Jurkat, Clone E6-1 (cell line): ENCODE results near the gene XPOT.

Experiments
- DNase-seq: peaks from one replicate; pipeline ENCODE4 v3.0.0-alpha.2; 2011; ENCODE audit warnings: low read depth, low spot score
- H3K4me3 ChIP-seq: 2 replicates; pipeline ENCODE4 v1.5.1; 2011; ENCODE audit warnings: mild to moderate bottlenecking, low read length, control low read depth, moderate library complexity

The XPOT gene

GRCh38 chr12:64497903-64498302 is 93.7 kb downstream of the XPOT start:
- DNase-seq, result no peak
- no peak overlapping the region for H3K4me3 ChIP-seq

- DNase-seq, result no peak
- H3K4me3 ChIP-seq, result no peak overlapping the region
Observed at GRCh38 chr12:64500394-64500793, 96.2 kb downstream of the XPOT start.
